HG02759 (cell line): Measurements from ENCODE around the gene WHRN.

ENCODE experiments used
- ATAC-seq: cut with Tn5 transposase; IDR thresholded peaks from one replicate; pipeline ENCODE4 v1.9.1; 2021; ENCODE audit warnings: mild to moderate bottlenecking, moderate library complexity; ENCODE audit not compliant: unreplicated experiment

The WHRN gene

GRCh38 chr9:114515528-114515927, 10.3 kb upstream of the WHRN start:
- no peak for ATAC-seq

- no peak for ATAC-seq
Observed at GRCh38 chr9:114513959-114514267, 8.6 kb upstream of the WHRN start.

- no peak for ATAC-seq
Observed at GRCh38 chr9:114513055-114513958, 8.0 kb upstream of the WHRN start.

DNA sequence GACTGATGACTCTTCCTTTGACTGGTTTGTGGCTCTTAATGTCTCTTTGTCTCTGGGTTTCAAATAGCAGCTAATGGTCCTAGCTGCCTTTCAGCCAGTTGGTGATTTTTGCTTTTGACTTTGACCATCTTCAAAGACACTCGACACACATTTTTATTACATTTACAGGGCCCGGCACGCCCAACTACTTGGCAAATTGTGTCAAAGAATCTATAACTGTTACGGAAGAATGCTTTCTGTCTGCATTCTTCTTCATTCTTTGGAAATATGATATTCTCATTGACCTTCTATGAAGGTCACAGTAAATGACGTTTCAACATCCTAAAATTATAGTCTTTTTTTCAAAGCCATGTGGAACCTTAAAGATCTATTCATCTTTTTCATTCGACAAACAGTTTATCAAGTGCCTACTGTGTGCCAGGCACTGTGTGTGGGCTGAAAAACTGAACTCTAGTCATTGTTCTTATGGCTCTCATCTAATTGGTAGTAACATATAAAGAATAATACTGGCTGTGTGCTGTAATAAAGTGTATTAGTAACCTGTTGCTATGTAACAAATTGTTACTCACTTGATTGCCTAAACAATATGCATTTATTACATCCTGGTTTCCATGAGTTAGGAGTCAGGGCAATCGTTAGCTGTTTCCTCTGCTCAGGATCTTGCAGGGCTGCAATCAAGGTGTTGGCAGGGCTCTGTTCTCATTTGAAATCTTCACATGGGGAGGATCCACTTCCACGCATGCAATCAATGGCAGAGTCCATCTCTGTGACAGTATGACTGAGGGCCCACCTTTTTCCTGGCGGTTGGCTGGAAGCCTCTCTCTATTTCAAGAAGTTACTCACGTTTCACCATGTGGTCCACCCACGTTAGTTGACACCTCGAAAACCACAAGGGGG, 7.0 kb upstream of the WHRN start:
- no peak for ATAC-seq

- ATAC-seq: no peak
Observed at GRCh38 chr9:114507726-114508125, 2.5 kb upstream of the WHRN start.

GRCh38 chr9:114506082-114506390, 763 bp upstream of the WHRN start:
- ATAC-seq: no peak

- no peak for ATAC-seq
Observed at GRCh38 chr9:114504341-114505186, 709 bp downstream of the WHRN start.

GRCh38 chr9:114503522-114504340, 1.5 kb downstream of the WHRN start:
- ATAC-seq: no peak

- no peak for ATAC-seq
Observed at GRCh38 chr9:114503009-114503408, 2.3 kb downstream of the WHRN start.

GRCh38 chr9:114501796-114502682, 3.2 kb downstream of the WHRN start:
- ATAC-seq: no peak

DNA sequence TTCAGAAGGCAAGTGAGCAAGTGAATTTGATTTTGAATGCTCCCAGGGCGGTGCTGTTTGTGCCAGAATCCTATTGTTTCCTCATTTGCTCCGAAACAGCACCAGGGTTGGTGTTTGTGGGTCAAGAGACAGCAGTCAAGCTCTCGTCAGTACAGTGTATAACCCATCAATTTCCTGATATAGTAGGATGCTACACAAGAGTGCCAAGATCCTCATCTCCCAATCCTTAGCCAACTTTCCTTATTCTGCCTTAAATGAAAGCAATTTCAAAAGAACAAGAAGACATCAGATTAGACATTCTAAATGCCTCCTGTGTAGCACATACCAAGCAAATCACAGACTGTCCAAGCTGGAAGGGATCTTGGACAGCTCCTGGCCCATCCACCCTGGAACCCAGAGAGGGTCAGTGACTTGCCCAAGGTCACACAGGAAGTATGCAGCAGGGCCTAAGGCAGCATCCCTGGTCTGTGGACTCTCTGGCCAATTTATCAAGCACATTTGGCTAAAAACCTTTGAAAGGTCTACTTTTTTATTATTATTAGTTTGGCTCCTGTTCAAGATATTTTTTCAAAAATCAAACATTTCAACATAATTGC, 4.5 kb downstream of the WHRN start:
- no peak for ATAC-seq

DNA sequence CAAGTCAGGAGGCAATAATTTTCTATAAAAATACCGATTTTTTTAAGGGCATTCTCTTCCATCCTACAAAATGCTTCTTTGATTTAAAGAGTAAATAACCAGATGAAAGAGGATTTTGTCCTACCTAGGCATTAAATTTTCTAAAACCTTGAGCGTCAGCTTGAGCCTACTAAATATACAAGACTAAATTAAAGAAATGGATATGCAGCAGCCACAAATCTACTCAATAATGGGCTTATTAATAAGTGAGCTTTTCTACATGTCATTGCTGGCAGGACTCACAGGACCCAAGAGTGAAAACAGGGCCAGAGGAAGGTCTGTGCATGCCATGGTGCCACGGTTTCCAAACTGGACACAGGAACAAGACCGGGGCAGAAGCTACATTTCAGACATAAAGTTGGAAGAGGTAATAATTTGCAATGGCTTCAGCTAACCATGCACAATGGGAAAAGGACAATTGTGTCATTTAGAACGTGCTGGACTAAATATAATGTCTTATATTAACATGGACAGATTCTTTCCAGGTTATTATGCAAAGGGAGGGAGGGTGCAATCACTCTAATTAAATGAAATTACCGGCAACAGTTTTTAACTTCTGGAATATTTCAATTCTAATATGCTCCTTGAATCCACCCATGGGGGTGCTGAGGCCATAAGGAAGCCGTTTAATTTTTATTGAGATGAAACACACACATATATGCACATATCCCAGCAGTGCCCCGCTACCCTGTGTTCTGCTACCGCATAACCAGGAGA, 5.2 kb downstream of the WHRN start:
- ATAC-seq: no peak

GRCh38 chr9:114499528-114499927, 5.7 kb downstream of the WHRN start:
- no peak for ATAC-seq

GRCh38 chr9:114497727-114498382, 7.4 kb downstream of the WHRN start:
- ATAC-seq: no peak

DNA sequence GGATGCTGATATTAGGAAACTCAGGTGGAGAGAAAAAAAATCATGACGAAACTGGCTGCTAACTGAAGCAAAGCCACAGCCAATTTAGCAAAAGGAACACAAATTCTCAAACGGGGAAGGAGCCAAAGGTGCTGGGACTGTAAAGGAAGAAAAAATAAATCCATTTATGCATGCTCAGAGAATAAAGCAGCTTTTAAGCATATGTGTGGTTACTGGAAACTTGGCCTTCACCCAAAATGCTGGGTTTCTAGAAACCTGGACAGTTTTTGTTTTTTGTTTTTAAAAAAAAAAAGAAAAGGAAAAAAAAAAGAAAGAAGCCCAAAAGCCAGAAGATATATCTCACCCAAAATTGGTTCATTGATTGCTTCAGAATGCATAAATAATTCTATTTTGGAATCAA, 8.0 kb downstream of the WHRN start:
- ATAC-seq: no peak

- ATAC-seq: no peak
Observed at GRCh38 chr9:114496011-114496410, 9.3 kb downstream of the WHRN start.

- no peak for ATAC-seq
Observed at GRCh38 chr9:114494776-114495569, 10.3 kb downstream of the WHRN start.
